Colonic mucosa (tissue), 4 donors: ENCODE measurements around the gene CHCHD3. TPM values are rescaled to one million over a fixed set of nuclear protein-coding genes. Genes with fewer than 3 reads are reported as not detected.

Experiments
- DNase-seq: peaks from one replicate; pipeline ENCODE4 v3.0.0-alpha.2; 2020
- H3K27ac ChIP-seq: fragments of 200-600 bp; one replicate; pipeline ENCODE4 v1.8.0; 2021
- H3K27me3 ChIP-seq: fragments of 200-600 bp; one replicate; pipeline ENCODE4 v1.8.0; 2021
- H3K36me3 ChIP-seq: fragments of 200-600 bp; one replicate; pipeline ENCODE4 v1.8.0; 2021
- H3K4me1 ChIP-seq: fragments of 200-600 bp; one replicate; pipeline ENCODE4 v1.8.0; 2021; ENCODE audit warnings: mild to moderate bottlenecking
- H3K4me3 ChIP-seq: fragments of 200-600 bp; one replicate; pipeline ENCODE4 v1.8.0; 2021
- H3K9ac ChIP-seq, 2 donors: one replicate each; pipeline ENCODE4 v1.7.0; 2013; ENCODE audit warnings: control low read depth in 2 of 2, low read depth in 2 of 2, low read length in 2 of 2
- H3K9me3 ChIP-seq: fragments of 200-600 bp; one replicate; pipeline ENCODE4 v1.8.0; 2021
- CTCF ChIP-seq: fragments of 200-600 bp; IDR thresholded peaks from one replicate; pipeline ENCODE4 v1.8.0; 2022; ENCODE audit warnings: antibody characterized with exemption, mild to moderate bottlenecking
- intact Hi-C: fragments of 100-400 bp; cut with DNase I; formaldehyde crosslinking; loops from one replicate; pipeline ENCODE4 v1.14.1; 2022
- total RNA-seq, 2 donors: library from RNA; stranded (reverse); fragmentation: NEBNext Ultra II Directional in 1 of 2; extraction: Animal tissue kit (Norgen Biotek cat#: 25700) in 1 of 2; gene quantifications; one replicate each; pipeline ENCODE4 v1.2.1, GENCODE V29; 2021
- donor health status: healthy.
- donor health status: DM: no; HTN: no; CAD: no.
- donor health status: DM: no; HTN: no; CAD: no.

The CHCHD3 gene
- total RNA-seq, 2 donors from 2014 or later = 81.5 to 112 TPM

- Histone ChIP-seq H3K36me3 (no peaks in the 10 kb centered on the region), H3K9ac (no peak overlapping the region), H3K27ac (no peak overlapping the region), H3K9me3 (no peaks in the 10 kb centered on the region), H3K27me3 (no peaks in the 10 kb centered on the region), H3K4me1 (no peaks in the 10 kb centered on the region), H3K4me3 (no peak overlapping the region)
- DNase-seq = no peak
- intact Hi-C loops = no loop called here
- no peak for TF ChIP-seq CTCF
Measured at GRCh38 chr7:133112335-133112734, 30.4 kb upstream of the CHCHD3 start.

- no peaks in the 10 kb centered on the region for H3K36me3 ChIP-seq
- no peak overlapping the region for H3K27ac ChIP-seq
- H3K9ac ChIP-seq = no peak overlapping the region
- DNase-seq = no peak
- intact Hi-C loops = no loop called here
- H3K4me3 ChIP-seq = no peak overlapping the region
- H3K9me3 ChIP-seq = no peaks in the 10 kb centered on the region
- no peaks in the 10 kb centered on the region for H3K27me3 ChIP-seq
- no peaks in the 10 kb centered on the region for H3K4me1 ChIP-seq
- no peak for TF ChIP-seq CTCF
Measured at GRCh38 chr7:133110312-133110711, 28.4 kb upstream of the CHCHD3 start.

- no peak overlapping the region for H3K9ac ChIP-seq
- intact Hi-C loops = no loop called here
- no peak for DNase-seq
- H3K27me3 ChIP-seq = no peaks in the 10 kb centered on the region
- no peaks in the 10 kb centered on the region for H3K9me3 ChIP-seq
- H3K4me1 ChIP-seq = no peaks in the 10 kb centered on the region
- H3K4me3 ChIP-seq = no peak overlapping the region
- no peak overlapping the region for H3K27ac ChIP-seq
- no peak for TF ChIP-seq CTCF
- H3K36me3 ChIP-seq = no peaks in the 10 kb centered on the region
Measured at GRCh38 chr7:133109816-133110215, 27.9 kb upstream of the CHCHD3 start.

GRCh38 chr7:133108023-133108422, 26.1 kb upstream of the CHCHD3 start:
- no peak for DNase-seq
- no peaks in the 10 kb centered on the region for H3K9me3 ChIP-seq
- no peaks in the 10 kb centered on the region for H3K27me3 ChIP-seq
- H3K4me3 ChIP-seq = no peak overlapping the region
- no peaks in the 10 kb centered on the region for H3K36me3 ChIP-seq
- intact Hi-C loops = no loop called here
- TF ChIP-seq CTCF = no peak
- no peak overlapping the region for H3K9ac ChIP-seq
- no peaks in the 10 kb centered on the region for H3K4me1 ChIP-seq
- H3K27ac ChIP-seq = no peak overlapping the region

GRCh38 chr7:133102276-133103060, 20.6 kb upstream of the CHCHD3 start:
- TF ChIP-seq CTCF = no peak
- Histone ChIP-seq H3K9ac (no peak overlapping the region), H3K36me3 (no peaks in the 10 kb centered on the region), H3K4me3 (no peak overlapping the region), H3K4me1 (no peaks in the 10 kb centered on the region), H3K27me3 (no peaks in the 10 kb centered on the region), H3K9me3 (no peaks in the 10 kb centered on the region), H3K27ac (no peak overlapping the region)
- DNase-seq = no peak
- intact Hi-C loops = no loop called here
